ENCODE data around the gene TPCN1. TPM values are rescaled to one million over a fixed set of nuclear protein-coding genes. Genes with fewer than 3 reads are reported as not detected.
A peak's percentile ranks its signal among the peaks of the same experiment; 100 is the strongest.

Gene TPCN1
- total RNA-seq, 1 experiment from 2014 or later, result 5.4 TPM

DNA sequence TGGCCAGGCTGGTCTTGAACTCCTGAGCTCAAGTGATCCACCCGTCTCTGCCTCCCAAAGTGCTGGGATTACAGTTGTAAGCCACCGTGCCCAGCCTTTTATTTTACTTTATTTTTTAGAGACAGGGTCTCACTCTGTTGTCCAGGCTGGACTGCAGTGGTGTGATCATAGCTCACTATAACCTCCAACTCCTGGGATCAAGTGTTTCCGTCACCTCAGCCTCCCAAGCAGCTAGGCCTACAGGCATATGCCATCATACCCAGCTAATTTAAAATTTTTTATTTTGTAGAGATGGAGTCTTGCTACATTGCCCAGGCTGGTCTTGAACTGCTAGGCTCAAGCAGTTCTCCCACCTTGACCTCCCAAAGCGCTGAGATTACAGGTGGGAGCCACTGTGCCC is 3.7 kb downstream of the TPCN1 start:
- no peak for DNase-seq (ENCODE audit: low spot score)

DNA sequence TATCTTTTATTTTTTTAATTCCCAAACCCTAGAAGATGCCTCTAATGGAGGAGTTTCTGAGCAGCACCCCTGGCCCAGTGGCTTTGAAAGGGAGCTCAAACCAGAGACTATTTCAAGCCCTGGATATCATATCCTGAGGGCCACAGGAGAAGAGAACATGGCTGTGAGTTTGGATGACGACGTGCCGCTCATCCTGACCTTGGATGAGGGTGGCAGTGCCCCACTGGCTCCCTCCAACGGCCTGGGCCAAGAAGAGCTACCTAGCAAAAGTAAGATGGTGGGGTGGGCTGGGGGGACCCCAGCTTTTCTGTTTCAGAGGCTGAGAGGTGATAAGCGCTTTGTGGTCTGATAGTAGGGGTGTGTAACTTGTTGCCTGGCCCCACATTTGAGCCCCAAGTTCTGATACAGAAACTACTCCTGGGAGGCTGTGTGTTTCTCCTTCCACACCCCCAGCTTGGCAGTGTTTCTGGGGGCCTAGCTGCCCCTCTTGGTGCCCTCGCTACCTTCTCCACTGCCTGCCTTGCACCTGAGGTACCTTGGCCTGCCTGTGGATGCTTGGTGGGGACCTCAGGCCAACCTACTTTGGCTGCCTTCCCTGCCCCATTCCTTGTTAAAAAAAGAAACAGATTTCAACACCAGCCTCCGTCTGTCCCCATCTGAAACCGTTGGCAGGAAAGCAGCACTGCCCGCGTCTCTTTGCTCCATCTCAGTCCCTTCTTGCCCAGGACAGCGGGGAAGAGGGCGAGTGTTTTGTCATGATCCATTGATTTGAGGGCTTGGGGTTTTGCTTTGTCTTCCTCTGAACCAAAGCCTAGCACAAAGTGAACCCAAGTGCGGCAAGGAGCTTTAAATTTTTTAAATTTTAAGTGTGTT is 5.7 kb downstream of the TPCN1 start:
- no peak for DNase-seq (ENCODE audit: low spot score)

- DNase-seq (ENCODE audit: low spot score), result no peak
Observed at GRCh38 chr12:113227686-113228391, 6.6 kb downstream of the TPCN1 start.

GRCh38 chr12:113228394-113229028 is 7.2 kb downstream of the TPCN1 start:
- DNase-seq (ENCODE audit: low spot score), result no peak

- DNase-seq (ENCODE audit: low spot score), result no peak
Observed at GRCh38 chr12:113230315-113231234, 9.3 kb downstream of the TPCN1 start.

DNA sequence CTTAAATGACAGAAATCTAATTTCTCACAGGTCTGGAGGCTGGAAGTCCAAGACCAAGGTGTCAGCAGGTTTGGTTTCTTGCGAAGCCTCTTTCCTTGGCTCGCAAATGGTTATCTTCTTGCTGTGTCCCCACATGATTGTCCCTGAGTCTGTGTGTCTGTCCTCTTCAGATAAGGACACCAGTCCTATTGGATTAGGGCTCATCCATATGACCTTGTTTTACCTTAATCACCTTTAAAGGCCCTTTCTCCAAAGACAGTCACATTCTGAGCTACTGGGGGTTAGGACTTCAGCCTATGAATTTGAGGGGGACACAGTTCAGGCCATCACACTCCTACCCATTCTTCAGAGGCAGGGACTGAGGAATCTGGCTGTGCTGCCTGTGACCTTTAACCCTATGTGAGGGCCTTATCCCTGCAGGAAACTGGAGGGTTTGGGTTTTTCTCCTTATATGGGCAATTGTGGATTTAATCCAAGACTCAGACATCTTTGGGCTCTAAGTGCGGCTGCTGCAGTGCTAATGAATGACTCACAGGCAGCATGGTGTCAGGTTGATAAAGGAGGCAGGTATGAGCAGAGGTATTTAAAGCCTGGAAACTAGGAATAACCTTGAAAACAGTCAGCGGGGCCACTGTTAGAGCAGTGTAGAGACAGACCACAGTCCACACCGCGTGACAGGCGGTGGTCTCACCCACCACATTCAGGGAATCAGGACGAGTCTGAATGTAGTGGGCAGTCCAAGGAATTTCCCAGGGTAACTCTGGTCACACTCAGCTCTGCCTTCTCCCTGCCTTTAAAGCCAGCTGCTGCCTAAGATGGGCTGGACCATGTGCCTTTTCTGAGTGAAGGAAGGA is 10.2 kb downstream of the TPCN1 start:
- DNase-seq (ENCODE audit: low spot score), result peak; percentile 78

DNA sequence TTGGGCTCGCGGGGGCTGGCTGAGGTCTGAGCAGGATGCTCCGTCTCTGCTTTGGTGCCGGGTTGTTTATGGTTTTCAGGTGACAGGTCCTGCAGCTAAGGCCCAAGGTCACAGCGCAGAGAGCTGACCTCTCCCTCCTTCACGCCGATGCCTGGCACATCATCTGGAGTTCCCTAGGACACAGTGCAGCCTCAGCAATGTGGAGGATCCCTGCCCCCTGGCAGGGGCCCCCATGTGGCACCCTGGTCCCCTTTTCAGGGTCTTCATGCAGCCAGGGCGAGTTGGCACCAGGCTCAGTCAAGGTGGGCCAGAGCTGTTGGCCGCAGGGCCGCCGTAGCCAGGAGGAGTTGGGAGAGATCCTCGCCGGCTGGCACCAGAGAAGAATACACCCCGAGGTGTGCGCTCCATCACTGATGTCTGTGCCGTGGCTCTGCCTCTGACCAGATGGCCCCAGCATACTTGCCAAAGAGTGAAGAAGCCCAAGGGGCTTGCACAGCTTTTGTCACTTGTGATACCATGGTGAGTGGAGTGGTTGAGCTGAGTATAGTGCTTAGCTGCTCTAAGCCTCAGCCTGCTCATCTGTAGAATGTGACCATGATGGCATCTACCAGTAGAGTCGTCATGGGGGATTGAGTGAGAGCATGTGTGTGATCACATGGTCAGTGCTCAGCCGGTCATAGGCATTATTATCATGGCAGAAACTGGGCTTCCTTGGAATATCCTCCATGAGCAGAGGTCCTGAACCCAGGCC is 11.0 kb downstream of the TPCN1 start:
- DNase-seq (ENCODE audit: low spot score), result no peak

DNA sequence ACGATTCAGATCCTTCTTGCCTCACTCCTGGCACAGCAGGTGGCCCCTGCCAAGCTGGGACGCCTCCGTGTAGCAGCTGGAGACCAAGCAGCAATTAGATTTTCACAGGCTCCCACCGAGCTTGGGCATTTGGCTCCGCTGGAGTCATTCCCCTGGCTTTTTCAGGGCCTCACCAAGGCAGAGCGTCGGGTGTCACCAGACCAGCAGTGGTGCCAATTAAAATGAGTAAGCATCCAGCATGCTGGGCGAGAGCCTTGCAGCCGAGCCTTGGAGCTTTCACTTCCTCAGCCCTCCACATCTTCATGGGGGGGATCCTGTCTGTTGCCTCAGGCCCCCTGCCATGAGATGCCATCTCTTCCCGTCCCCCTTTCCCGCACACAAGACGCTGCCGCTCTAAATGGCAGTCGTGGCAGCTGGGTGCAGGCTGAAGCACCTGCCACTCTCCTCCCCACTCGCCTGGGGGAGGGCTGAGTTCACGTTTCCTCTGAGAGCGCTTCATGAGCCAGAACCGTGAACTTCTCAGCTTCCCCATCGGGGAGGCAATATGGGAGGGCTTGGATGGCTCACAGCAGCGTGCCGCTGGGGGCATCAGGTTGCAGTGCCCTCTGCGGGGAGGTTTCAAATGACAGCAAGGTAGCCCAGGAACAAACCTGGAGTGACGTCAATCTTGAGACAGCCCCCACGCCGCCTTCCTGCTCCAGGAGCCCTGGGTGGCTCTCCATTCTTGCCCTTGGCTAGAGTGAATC is 11.7 kb downstream of the TPCN1 start:
- peak; percentile 59 for DNase-seq (ENCODE audit: low spot score)

GRCh38 chr12:113233967-113234366 is 12.7 kb downstream of the TPCN1 start:
- DNase-seq (ENCODE audit: low spot score), result no peak

DNA sequence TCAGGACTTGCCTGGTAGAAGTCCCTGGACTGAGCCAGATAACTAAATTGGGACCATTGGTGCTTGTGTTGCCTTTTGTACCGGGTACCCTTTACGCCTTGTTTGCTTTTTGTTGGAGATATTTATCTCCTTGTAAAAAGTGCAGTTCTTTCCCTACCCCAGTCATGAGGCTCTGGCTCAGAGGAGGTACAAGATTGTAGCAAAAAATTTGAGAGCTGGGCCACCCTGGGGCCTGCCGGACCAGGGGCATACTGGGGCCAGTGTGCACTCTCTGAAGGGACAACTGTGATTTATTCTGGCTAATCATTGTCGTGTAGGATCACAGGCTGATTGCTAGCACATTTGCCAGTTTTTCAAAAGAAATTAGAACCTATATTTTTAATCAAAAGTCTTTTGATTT is 13.2 kb downstream of the TPCN1 start:
- DNase-seq (ENCODE audit: low spot score), result no peak

GRCh38 chr12:113235976-113236375 is 14.7 kb downstream of the TPCN1 start:
- DNase-seq (ENCODE audit: low spot score), result no peak

DNA sequence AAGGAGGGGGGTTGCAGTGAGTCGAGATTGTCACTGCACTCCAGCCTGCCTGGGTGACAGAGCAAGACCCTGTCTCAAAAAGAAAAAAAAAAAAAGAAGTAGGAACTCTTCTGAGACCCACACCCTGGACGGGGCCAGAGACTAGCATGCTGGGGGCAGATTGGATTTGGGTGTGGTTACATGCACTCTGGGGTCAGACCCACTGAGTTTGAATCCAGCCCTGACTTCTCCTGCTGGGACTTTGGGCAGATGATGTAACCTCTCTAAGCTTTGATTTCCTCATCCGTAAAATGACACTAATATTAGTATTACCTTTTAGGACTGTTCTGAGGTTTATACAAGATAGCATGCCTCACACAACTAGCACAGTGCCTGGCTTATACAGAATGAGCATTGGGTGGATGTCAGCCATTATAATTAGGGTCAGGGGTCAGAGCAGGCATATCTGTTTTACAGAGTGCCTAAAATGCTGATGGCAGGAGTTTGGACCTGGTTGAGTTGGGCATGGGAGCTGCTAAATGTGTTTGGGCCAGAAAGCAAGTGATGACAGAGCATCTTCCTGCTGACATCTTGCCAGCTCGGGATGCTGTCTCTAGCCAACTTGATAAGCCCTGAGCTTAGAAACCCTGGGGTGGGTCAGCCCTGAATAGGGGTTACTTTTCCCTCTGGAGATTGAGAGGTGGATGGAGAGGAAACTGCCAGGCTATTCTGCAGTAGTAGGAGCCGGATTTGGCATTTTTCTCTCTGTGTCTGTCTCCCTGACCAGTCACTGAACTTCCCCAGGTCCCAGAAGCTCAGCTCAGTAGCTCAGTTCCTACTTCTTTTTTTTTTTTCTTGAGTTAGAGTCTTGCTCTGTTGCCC is 15.5 kb downstream of the TPCN1 start:
- no peak for DNase-seq (ENCODE audit: low spot score)

GRCh38 chr12:113237748-113238147 is 16.5 kb downstream of the TPCN1 start:
- no peak for DNase-seq (ENCODE audit: low spot score)

DNA sequence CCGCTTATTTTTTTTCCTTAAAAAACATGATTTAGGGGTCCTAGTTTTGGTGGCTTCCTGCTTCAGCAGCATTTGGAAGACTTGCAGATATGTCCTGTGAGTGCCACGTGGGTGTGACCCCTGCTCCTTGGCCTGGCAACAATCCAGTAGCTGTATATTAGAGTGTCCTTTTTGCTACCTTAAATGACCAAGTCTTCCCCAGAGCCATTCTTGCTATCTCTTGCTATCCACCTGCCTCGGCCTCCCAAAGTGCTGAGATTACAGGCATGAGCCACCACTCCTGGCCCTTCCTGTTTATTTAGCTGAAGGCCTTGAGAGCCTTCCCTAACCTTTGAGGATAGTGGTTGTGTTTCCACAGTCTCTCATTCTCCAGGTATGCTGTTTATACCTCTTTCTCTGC is 17.0 kb downstream of the TPCN1 start:
- DNase-seq (ENCODE audit: low spot score), result no peak

GRCh38 chr12:113239288-113239771 is 18.1 kb downstream of the TPCN1 start:
- no peak for DNase-seq (ENCODE audit: low spot score)

- no peak for DNase-seq (ENCODE audit: low spot score)
Observed at GRCh38 chr12:113239811-113240331, 18.6 kb downstream of the TPCN1 start.

- DNase-seq (ENCODE audit: low spot score), result no peak
Observed at GRCh38 chr12:113240395-113240794, 19.1 kb downstream of the TPCN1 start.
